K562 treated with DMSO at 1 percent for 4 hours (cell line): ENCODE measurements around the gene TES. TPM values are rescaled to one million over a fixed set of nuclear protein-coding genes. Genes with fewer than 3 reads are reported as not detected.

Experiments used
- total RNA-seq: library from RNA; unstranded; fragments of 300-600 nt; gene quantifications from 2 replicates; pipeline ENCODE4 v1.2.3, GENCODE V29; 2022; ENCODE audit not compliant: insufficient read depth

The TES gene
- 59.2 and 104 TPM in 2 replicates for total RNA-seq

GRCh38 chr7:116210345-116211005 lies at the start of gene TES:
Gene TES (plus strand): TSS chr7:116210539. CDS start chr7:116210708, 169 bp downstream.

Other genes with a start within 250 kb of the TES start
- gene TFEC, start 179.8 kb upstream of the TES start, total RNA-seq = not detected in 2 replicates